Activated CD8-positive, alpha-beta memory T cell treated with anti-CD3 and anti-CD28 coated beads for 36 hours (primary cell): ENCODE results near the gene RFLNA. TPM values are rescaled to one million over a fixed set of nuclear protein-coding genes. Genes with fewer than 3 reads are reported as not detected.

Source experiments
- CTCF ChIA-PET: fragments of 350-600 bp; sonication (Branson Sonifier 250); formaldehyde crosslinking; loops from one replicate; lab custom pipeline; 2021; ENCODE audit warnings: antibody characterized with exemption; lab: Charles Lee
- POLR2A ChIA-PET: fragments of 350-600 bp; sonication (Branson Sonifier 250); formaldehyde crosslinking; loops from one replicate; lab custom pipeline; 2021; ENCODE audit warnings: antibody characterized with exemption; lab: Charles Lee
- total RNA-seq, 2 experiments: library from RNA; stranded (reverse); gene quantifications; one replicate each; pipeline ENCODE4 v1.2.3, GENCODE V29; 2021

The RFLNA gene
- total RNA-seq, 2 experiments from 2014 or later: not detected

DNA sequence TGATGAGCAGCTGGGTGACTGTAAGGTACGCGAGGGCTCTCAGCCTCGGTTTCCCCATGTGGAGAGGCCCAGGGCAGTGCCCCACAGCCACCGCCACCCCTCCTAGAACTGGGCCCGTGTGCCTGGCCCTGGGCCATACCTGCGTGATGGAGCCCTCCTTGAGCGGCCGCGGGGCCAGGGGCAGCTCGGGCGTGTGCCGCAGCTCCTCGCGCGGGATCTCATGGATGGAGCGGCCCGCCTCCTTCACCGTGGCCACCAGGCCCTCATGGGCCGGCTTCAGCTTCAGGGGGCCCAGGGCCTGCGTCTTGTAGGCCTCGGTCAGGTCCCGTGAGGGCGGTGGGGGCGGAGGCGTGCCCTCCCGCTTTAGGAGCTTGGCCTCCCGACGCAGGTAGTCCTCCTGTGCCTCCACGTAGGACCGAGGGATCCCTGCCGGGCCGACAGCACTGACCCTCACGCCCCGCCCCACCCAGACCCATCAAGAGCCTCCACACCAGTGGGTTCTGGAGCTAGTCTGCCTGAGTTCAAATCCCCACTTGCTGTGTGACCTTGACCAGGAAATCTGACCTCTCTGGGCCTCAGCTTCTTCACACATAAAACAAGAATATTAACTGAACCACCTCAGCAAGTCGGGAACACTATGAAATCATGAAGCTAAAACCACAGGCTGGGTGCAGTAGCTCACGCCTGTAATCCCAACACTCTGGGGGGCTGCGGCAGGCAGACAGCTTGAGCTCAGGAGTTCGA is 51.7 kb downstream of the RFLNA start:
- ChIA-PET POLR2A (no interaction called here), CTCF (interaction anchor here (1.0 kb wide), 1 partner anchor 425 kb away, joined by 4 read pairs; no protein-coding TSS in a partner anchor)

DNA sequence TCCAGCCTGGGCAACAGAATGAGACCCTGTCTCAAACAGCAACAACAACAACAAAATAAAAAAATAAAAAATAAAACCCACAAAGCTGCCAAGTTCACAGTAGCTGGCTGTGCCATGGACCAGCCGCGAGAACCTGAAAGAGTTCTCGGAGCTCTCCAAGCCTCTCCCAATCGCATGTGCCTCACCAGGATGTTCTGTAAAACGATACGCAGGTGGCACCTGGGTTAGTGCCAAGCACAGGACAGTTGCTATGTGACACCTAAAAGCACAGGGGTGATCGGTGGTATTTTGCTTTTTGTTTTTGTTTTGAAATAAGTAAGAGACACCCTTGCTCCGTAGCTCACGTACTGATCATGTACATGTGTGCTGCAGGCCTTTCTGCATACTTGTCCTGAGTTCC is 52.4 kb downstream of the RFLNA start:
- ChIA-PET POLR2A (no interaction called here), CTCF (interaction anchor here (1.0 kb wide), 1 partner anchor 425 kb away, joined by 4 read pairs; no protein-coding TSS in a partner anchor)

DNA sequence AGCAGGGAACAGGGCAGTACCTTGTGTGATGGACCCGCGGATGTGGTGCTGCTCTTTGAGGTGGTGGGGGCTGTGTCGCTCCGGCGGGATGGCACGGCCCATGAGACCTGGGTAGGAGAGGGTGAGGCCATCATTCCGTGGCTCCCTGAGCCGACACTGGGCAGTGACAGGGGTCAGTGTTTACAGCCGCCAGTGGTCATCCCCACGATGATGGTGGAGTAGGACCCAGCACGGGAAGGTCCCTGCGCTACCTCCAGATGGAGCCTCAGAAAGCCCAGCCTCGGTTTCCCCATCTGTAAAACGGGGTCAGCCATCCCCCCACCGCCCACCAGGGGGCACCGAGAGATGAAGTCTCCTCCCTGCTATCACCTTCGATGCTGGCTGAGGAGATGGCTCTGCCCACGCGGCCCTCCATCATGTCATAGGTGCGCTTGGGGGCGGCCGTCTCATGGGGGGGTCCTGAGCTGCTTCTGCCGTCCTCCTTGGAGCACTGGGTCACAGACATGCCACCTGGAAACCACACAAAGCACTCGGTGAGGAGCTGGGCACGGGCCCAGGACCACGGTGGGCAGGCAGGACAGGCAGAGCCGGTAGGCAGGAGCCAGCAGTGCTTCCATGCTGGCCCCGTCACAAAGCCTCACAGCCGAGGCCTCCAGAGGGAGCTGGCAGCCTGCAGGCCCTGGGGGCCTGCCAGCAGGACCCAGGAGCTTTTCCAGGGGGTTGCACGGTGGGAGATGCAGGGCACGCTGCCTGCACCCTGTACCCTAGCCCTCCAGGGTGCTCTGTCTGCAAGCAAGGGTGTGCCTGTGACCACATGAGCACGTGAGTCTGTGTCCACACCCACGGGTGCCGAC is 53.1 kb downstream of the RFLNA start:
- ChIA-PET CTCF (no interaction called here), POLR2A (no interaction called here)

DNA sequence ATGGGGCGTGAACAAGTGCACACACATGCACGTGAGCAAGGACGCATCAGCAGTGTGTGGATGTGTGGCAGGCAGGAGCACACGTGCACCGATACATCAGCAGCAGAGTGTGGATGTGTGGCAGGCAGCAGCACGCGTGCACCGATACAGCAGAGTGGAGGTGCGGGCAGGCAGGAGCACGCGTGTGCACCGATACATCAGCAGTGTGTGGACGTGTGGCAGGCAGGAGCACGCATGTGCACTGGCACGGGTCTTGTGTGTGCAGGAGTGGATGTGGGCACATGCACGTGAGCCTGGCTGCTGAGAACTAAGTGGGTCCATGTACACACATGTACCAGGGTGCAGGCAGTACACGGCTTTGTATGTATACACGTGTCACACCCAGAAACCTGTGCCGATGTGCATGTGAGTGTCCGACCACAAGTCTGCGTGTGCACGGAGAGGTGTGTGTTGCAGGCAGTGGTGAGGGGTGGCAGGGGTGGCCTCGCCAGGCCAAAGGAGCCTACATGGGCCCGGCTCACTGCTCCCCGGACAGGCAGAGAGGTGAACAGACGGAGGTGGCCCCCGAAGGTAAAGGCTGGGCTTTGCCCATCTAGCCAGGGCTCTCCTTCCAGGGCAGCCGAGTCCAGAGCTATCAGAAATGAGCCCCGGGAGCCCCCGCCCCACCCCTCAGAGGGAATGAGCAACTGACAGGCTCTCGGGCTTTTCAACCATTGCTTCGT is 53.9 kb downstream of the RFLNA start:
- ChIA-PET CTCF (no interaction called here), POLR2A (no interaction called here)

DNA sequence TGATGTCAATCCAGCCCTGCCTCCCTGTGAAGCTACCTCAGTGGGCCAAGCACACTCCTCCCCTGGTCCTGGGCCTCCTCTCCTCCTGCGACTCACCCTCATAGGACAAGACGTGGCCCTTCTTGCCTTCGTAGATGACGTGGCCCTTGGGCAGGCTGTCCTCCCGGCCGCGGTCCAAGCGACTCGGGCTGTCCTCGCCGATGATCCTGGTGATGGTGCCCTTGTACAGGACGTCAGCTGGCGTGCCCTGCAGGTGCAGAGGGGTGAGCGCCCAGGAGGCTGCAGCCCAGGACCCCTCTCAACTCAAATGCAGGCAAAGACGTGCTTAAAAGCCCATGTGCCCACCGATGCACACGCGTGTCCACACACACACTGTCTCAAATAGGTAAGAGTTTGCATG is 55.6 kb downstream of the RFLNA start:
- CTCF ChIA-PET: interaction anchor here (0.9 kb wide), 1 partner anchor 421 kb away, joined by 3 read pairs; no protein-coding TSS in a partner anchor

DNA sequence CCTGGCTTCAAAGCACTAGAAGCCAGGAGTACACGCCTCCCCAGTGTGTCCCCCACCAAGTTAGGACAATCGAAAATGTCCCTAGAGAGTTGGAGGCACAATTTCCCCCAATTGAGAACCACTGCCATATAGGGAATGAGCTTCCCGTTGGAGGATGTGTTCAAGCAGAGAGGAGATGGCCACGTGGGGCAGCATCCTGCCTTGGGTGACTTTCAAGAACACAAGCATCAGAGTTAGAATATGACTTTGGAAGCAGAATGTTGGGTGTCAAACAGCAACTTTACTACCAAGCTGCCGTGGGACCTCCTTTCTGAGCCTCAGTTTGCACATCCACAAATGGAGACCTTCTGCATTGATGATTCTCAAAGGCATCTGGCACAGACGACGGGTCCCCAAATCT is 56.5 kb downstream of the RFLNA start:
- ChIA-PET POLR2A (no interaction called here), CTCF (no interaction called here)

More for the DNA sequence above, 55.6 kb downstream of the RFLNA start:
- POLR2A ChIA-PET: no interaction called here

DNA sequence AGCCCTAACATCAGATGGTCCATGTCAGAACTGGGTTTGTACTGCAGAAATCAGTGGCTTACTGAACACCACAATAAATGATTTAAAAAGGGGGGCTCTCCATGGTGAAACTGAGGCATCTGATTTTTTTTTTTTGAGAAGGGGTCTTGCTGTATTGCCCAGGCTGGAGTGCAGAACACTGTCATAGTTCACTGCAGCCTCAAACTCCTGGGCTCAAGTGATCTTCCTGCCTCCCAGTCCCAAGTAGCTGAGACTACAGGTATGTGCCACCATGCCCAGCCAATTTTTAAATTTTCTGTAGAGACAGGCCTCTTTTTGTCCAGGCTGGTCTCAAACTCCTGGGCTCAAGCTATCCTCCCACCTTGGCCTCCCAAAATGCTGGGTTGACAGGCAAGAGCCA is 57.4 kb downstream of the RFLNA start:
- ChIA-PET POLR2A (interaction anchor here (0.5 kb wide), 1 partner anchor 131 kb away, joined by 4 read pairs; no protein-coding TSS in a partner anchor), CTCF (no interaction called here)

DNA sequence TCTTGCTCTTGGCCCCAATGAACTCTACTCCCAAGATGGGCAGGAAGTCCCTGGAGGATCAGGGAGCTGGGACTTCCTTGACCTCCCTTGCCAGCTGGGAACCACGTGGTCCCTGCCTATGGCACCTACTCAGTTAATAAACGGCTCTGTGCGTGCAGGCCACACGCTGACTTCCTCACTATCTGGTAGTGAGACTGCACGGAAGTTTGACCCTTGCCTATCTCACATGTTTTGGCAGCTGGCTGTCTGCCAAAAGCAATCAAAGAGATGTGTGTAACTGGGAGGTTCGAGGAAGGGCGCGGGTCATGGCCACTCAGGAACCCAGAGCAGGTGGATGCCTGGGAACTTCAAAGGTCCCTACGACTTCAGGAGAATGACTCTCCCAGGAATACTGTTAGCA is 57.9 kb downstream of the RFLNA start:
- ChIA-PET POLR2A (no interaction called here), CTCF (no interaction called here)

DNA sequence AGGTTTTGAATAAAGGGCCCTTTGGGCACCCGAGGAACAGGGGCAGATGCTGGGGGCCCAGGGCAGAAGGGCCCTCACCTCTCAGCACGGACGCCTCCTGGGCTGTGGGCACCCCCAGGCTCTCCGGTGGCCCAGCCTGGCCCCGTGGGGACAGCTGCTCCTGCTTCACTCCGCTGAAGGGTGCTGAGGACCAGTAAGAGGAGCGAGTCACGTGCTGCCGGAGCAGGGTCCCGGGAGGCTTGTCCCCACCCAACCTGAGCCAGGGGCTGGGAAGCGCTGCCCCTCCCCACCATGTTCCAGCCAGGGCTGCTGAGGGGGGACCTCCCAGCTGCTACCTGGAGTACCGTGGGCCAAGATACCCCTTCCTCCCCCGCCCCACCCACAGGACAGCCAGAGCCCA is 59.5 kb downstream of the RFLNA start:
- ChIA-PET CTCF (no interaction called here), POLR2A (no interaction called here)

DNA sequence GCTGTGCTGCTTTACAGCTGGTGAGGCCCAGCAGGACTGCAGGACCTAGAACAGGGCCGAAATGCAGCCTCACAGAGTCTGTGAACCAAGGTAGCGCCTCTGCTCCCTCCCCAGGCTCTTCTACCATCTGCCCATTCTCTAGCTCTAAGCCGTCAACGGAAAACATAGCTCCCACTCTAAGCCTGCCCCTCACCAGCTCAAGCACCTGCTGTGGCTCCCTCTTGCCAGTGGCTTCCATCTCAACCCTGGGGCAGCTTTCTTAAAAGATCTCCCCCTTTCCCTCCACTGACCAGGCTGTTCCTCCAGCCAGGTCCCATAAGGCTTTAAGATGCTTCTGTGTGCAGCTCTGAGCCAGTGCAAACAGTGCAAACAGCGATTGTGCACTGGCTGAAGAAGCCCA is 61.3 kb downstream of the RFLNA start:
- ChIA-PET POLR2A (no interaction called here), CTCF (interaction anchor here (0.8 kb wide), 1 partner anchor 11 kb away, joined by 3 read pairs; no protein-coding TSS in a partner anchor)

DNA sequence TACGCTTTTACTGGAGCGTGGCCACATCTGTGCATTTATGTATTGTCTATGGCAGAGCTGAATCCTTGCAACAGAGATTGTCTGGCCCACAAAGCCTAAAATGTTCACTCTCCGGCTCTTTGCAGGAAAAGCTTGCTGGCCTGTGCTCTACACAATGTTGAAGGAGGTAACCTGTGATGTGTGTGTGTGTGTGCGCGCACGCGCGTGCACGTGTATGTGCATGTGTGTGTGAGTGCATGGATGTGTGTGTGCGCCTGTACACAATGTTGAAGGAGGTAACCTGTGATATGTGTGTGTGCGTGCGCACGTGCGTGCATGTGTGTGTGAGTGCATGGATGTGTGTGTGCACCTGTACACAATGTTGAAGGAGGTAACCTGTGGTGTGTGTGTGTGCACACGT is 62.7 kb downstream of the RFLNA start:
- POLR2A ChIA-PET: no interaction called here
- CTCF ChIA-PET: no interaction called here

DNA sequence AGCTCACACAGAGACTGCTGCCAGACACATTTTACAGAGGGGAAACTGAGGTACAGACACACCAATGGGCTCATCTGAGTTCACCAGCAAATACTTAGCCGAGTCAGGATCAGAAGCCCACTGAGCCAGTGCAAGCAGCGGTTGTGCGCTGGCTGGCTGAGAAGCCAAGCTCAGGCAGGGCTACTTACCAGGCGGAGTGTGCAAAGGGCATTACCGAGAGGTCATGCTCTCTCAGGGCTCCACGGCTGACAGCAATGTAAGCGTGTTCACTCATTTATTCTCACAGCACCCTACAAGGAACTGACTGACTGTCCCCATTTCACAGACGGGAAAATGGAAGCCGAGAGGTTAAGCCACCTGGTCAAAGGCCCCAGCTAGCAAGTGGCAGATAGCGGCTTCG is 63.7 kb downstream of the RFLNA start:
- POLR2A ChIA-PET: no interaction called here
- CTCF ChIA-PET: no interaction called here

DNA sequence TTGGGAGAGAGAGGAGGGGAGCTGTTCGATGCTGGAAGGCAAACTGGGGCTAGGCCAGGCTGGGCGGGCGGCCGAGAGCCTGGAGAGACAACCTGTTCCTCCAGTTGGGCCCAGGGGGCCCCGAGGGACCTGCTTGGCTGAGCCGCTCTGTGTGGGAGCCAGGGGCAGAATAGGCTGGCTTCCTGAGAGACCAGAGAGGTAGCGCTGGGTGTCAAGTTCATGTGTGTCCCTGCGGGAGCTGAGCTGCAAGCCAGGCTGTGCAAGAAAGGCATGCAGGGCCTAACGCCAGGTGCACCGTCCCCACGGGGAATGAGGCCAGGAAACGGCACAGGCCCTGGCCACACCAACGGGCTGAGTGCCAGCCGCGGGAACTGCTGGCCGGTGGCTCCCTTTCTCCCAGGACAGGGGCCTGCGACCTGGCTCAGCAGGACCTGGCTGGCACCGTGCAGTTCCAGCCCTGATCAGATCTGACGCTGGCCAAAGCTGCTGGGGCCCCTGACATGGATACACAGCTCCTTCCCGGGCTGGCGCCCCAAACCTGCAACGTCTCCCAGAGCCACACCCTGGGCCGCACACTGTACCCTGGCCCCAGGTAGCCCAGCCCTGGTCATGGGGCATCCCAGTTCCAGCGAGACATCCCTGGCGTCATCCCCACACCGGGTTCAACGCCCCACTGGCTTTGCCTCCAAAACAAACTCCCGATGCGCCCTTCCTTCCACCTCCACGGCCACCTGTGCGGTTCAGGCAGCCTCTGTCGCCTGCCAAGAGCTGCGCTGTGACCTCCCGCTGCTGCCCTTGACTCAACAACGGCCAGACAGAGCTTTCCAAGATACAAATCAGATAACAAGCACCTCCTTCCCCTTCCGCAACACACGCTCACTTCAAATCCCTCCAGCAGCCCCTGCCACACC is 65.0 kb downstream of the RFLNA start:
- ChIA-PET POLR2A (no interaction called here), CTCF (interaction anchor here (0.7 kb wide), 1 partner anchor 390 kb away, joined by 3 read pairs; no protein-coding TSS in a partner anchor)

DNA sequence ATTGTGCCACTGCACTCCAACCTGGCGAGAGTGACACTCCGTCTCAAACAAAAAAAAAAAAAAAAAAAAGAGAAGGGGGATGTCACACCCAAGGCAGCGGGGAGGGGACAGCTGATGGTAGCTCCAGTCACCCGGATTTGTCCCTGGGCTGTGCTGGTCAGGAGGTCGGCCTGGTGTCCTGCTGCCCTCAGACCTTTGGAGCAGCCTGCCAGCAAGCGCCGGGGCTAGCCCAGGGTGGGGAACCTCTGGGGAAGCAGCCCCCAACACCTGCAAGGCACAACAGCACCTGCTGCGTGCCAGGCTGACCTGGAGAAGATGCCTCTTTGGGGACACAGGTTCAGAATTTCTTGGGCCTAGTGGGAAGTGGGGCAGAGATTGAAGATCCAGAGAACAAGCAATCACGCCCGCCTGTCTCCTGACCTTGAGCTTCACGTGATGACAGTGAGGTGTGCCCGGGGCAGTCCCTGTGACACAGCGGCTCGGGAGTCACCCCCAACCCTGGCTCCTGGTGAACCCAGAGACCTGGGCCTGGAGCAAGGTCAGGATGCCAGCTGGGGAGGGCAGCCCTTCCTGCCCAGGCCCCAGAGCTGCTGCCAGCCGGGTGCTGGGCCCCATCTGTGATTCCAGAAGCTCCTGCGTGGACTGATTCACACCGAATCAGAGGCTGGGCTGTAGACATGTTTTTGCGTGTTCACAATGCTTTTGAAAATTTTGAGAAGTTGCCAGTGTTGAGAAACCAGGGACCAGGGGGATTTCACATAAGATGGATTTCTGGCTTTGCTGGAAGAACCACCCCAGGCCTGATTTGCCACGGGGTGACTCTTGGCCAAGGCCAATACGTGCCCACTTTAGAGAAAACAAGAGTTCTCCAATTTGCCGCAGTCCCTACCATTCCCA is 66.4 kb downstream of the RFLNA start:
- CTCF ChIA-PET: interaction anchor here (0.6 to 0.7 kb wide), 2 partner anchors 167 to 389 kb away, joined by 3 to 4 read pairs; no protein-coding TSS in a partner anchor
- POLR2A ChIA-PET: no interaction called here

DNA sequence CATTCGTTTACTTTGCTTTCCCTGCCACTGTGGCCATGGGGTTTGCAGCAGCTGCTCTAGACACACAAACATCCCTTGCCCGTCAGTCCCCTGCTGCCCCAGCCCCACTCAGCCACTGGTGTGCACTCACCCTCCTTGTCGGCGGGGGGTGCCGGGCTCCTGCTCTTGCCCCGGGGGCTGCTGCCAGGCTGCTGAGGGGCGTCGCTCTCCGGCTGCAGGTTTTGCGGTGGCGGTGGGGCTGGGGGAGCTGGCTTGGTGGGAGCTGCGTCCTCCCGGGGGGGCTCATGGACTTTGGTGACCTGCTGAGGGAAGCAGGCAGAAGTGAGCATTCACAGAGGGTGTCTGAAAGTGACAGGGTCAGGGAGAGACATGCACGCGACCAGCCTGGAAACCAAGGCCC is 67.1 kb downstream of the RFLNA start:
- CTCF ChIA-PET: interaction anchor here (0.6 kb wide), 1 partner anchor 167 kb away, joined by 4 read pairs; no protein-coding TSS in a partner anchor
- POLR2A ChIA-PET: no interaction called here

DNA sequence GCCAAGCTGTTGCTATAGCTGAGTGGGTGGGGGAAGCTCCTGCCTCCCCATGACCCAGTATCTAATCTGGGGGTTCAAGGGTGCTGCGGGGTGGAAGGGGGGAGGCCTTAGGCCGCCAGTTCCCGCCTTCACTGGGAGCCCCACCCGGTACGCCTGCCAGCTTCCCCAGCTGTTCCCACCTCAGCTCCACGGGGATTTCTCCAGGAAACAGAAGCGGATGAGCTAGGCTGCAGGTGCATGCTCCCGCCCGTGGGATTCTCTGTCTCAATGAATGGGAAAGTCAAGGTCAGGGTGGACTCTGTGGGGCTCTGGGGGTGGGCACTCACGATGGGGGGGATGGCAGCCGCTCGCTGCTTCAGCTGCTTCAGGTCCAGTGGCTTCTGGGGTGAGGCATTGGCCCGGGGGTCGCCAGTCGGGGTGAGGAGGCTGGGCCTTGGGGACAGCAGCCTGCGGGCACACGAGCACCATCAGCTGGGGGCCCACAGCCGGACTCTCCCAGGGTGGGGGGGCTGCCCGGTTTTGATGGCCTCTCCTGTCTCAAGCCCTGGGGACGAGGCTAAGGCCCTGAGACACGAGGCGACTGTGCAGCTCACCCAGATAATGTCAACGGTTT is 68.6 kb downstream of the RFLNA start:
- ChIA-PET POLR2A (no interaction called here), CTCF (no interaction called here)

DNA sequence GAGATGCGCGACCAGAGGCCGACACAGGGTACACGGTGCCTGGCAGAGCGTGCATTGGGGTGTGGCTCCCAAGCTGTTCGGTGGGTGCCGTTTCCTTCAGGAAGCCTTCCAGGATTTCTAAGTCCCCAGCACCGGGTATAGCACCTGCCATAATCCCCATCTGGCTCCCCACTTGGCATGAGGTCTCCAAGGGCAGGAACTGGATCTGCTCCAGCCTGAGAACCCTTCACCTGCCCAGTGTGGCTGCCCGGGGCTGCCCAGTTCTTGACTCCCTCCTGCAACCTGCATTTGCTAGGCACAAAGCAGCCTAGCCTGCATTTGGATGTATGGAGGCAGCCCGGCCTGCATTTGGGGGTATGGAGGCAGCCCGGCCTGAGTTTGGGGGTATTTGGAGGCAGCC is 69.7 kb downstream of the RFLNA start:
- CTCF ChIA-PET: no interaction called here
- POLR2A ChIA-PET: no interaction called here
